DMS53 (cell line): ENCODE measurements around the gene GSTA5.
"Not testable (repeated sequence)": the region's sequence is repeated elsewhere in the genome, so short reads cannot be mapped to it uniquely, and the experiment has no call there.

Experiments used
- DNase-seq: peaks from one replicate; lab custom pipeline; 2025; lab: John Stamatoyannopoulos, UW

The GSTA5 gene

GRCh38 chr6:52834481-52834880, 6.1 kb downstream of the GSTA5 start:
- no peak for DNase-seq

GRCh38 chr6:52830869-52831268, 9.7 kb downstream of the GSTA5 start:
- not testable (repeated sequence) for DNase-seq

- no peak for DNase-seq
Measured at GRCh38 chr6:52829046-52829817, 11.4 kb downstream of the GSTA5 start.

GRCh38 chr6:52828621-52829020, 12.0 kb downstream of the GSTA5 start:
- DNase-seq: not testable (repeated sequence)

- DNase-seq: not testable (repeated sequence)
Measured at GRCh38 chr6:52827073-52827783, 13.4 kb downstream of the GSTA5 start.

GRCh38 chr6:52826513-52826912, 14.1 kb downstream of the GSTA5 start:
- DNase-seq: no peak

GRCh38 chr6:52825900-52826459, 14.6 kb downstream of the GSTA5 start:
- DNase-seq: not testable (repeated sequence)

GRCh38 chr6:52825270-52825793, 15.3 kb downstream of the GSTA5 start:
- DNase-seq: not testable (repeated sequence)

- no peak for DNase-seq
Measured at GRCh38 chr6:52821842-52822241, 18.8 kb downstream of the GSTA5 start.

GRCh38 chr6:52820198-52820597, 20.4 kb downstream of the GSTA5 start:
- no peak for DNase-seq

- peak; percentile 88 for DNase-seq
Measured at GRCh38 chr6:52815167-52816092, 25.2 kb downstream of the GSTA5 start.

GRCh38 chr6:52814545-52814944, 26.1 kb downstream of the GSTA5 start:
- not testable (repeated sequence) for DNase-seq

- DNase-seq: not testable (repeated sequence)
Measured at GRCh38 chr6:52809777-52810176, 30.8 kb downstream of the GSTA5 start.

GRCh38 chr6:52808660-52809059, 32.0 kb downstream of the GSTA5 start:
- DNase-seq: no peak

GRCh38 chr6:52803668-52804255, 36.9 kb downstream of the GSTA5 start, which contains the start of gene GSTA1:
GSTA1 (minus strand) TSS chr6:52803816; CDS start chr6:52799267, 4,549 bp downstream.
- DNase-seq: not testable (repeated sequence)

GRCh38 chr6:52802806-52803205, 37.8 kb downstream of the GSTA5 start:
- no peak for DNase-seq

- DNase-seq: no peak
Measured at GRCh38 chr6:52801188-52801841, 39.3 kb downstream of the GSTA5 start.

GRCh38 chr6:52799272-52799671, 41.3 kb downstream of the GSTA5 start:
- DNase-seq: not testable (repeated sequence)

- not testable (repeated sequence) for DNase-seq
Measured at GRCh38 chr6:52794366-52794765, 46.2 kb downstream of the GSTA5 start.

- peak; percentile 18 for DNase-seq
Measured at GRCh38 chr6:52790861-52791260, 49.8 kb downstream of the GSTA5 start.
